ENCODE results near the gene MCTP1.

The MCTP1 gene

GRCh38 chr5:94815313-94816039, 469.4 kb downstream of the MCTP1 start:
- no peak overlapping the region for H2BK5ac ChIP-seq (ENCODE audit: low read depth, low read length, poor library complexity, severe bottlenecking)
- no peak overlapping the region for H2AFZ ChIP-seq (ENCODE audit: low read depth, low read length)
- no peak overlapping the region for H3K14ac ChIP-seq (ENCODE audit: low read length in 2 of 2)
- H2BK15ac ChIP-seq (ENCODE audit: low read depth, poor library complexity, severe bottlenecking): no peak overlapping the region
- H3K23ac ChIP-seq (ENCODE audit: low read length in 2 of 2): no peak overlapping the region
- no peak overlapping the region for H3K27ac ChIP-seq (ENCODE audit: low read length, poor library complexity, severe bottlenecking)
- H2AK5ac ChIP-seq (ENCODE audit: low read length, severe bottlenecking): no peak overlapping the region
- H2BK120ac ChIP-seq (ENCODE audit: low read depth, low read length): no peak overlapping the region
- no peaks in the 10 kb centered on the region for H3K27me3 ChIP-seq (ENCODE audit: control insufficient read depth in 1 of 2, insufficient read depth in 1 of 2, low read length in 2 of 2)
- H3K9ac ChIP-seq (ENCODE audit: low read length): no peak overlapping the region
- 86% methylated on average over 6 of the region's 6 CpGs for WGBS
- no peak overlapping the region for H4K8ac ChIP-seq (ENCODE audit: low read length)
- no peak for DNase-seq
- no peak overlapping the region for H3K4me3 ChIP-seq (ENCODE audit: insufficient read depth in 1 of 2, low read depth in 1 of 2, low read length in 2 of 2)
- H3K9me3 ChIP-seq (ENCODE audit: control insufficient read depth, low read length): no peaks in the 10 kb centered on the region
- H3K4me1 ChIP-seq (ENCODE audit: control insufficient read depth, insufficient read depth, low read depth, low read length): no peaks in the 10 kb centered on the region
- no peaks in the 10 kb centered on the region for H3K79me1 ChIP-seq (replicated peaks; ENCODE audit: low read length, poor library complexity, severe bottlenecking)
- H3K4me2 ChIP-seq (ENCODE audit: low read length, poor library complexity, severe bottlenecking): no peak overlapping the region
- H3K36me3 ChIP-seq (ENCODE audit: control insufficient read depth in 1 of 2, insufficient read depth in 2 of 2, low read depth in 1 of 2, low read length in 2 of 2): no peaks in the 10 kb centered on the region
- H3K18ac ChIP-seq (ENCODE audit: low read depth in 1 of 2, low read length in 2 of 2): no peak overlapping the region
- H4K91ac ChIP-seq (ENCODE audit: low read length): no peak overlapping the region
- H3K4ac ChIP-seq (ENCODE audit: low read depth in 1 of 2, low read length in 2 of 2): no peak overlapping the region
- H2BK12ac ChIP-seq (ENCODE audit: low read length in 2 of 2): no peak overlapping the region

- Histone ChIP-seq H3K4me2 (ENCODE audit: low read length, poor library complexity, severe bottlenecking) (no peak overlapping the region), H2AFZ (ENCODE audit: low read depth, low read length) (no peak overlapping the region), H3K9ac (ENCODE audit: low read length) (no peak overlapping the region), H3K14ac (ENCODE audit: low read length in 2 of 2) (no peak overlapping the region), H2AK5ac (ENCODE audit: low read length, severe bottlenecking) (no peak overlapping the region), H3K4me1 (ENCODE audit: control insufficient read depth, insufficient read depth, low read depth, low read length) (no peaks in the 10 kb centered on the region), H3K23ac (ENCODE audit: low read length in 2 of 2) (no peak overlapping the region), H4K91ac (ENCODE audit: low read length) (no peak overlapping the region), H3K4me3 (ENCODE audit: insufficient read depth in 1 of 2, low read depth in 1 of 2, low read length in 2 of 2) (no peak overlapping the region), H2BK15ac (ENCODE audit: low read depth, poor library complexity, severe bottlenecking) (no peak overlapping the region), H3K27me3 (ENCODE audit: control insufficient read depth in 1 of 2, insufficient read depth in 1 of 2, low read length in 2 of 2) (no peaks in the 10 kb centered on the region), H4K8ac (ENCODE audit: low read length) (no peak overlapping the region), H3K27ac (ENCODE audit: low read length, poor library complexity, severe bottlenecking) (no peak overlapping the region), H3K79me1 (replicated peaks; ENCODE audit: low read length, poor library complexity, severe bottlenecking) (no peaks in the 10 kb centered on the region), H2BK120ac (ENCODE audit: low read depth, low read length) (no peak overlapping the region), H3K9me3 (ENCODE audit: control insufficient read depth, low read length) (no peaks in the 10 kb centered on the region), H3K18ac (ENCODE audit: low read depth in 1 of 2, low read length in 2 of 2) (no peak overlapping the region), H2BK5ac (ENCODE audit: low read depth, low read length, poor library complexity, severe bottlenecking) (no peak overlapping the region), H3K4ac (ENCODE audit: low read depth in 1 of 2, low read length in 2 of 2) (no peak overlapping the region), H3K36me3 (ENCODE audit: control insufficient read depth in 1 of 2, insufficient read depth in 2 of 2, low read depth in 1 of 2, low read length in 2 of 2) (no peaks in the 10 kb centered on the region), H2BK12ac (ENCODE audit: low read length in 2 of 2) (no peak overlapping the region)
- DNase-seq: no peak
- no CpG with 5 or more reads among the region's 2 CpGs for WGBS
Observed at GRCh38 chr5:94812232-94812631, 472.7 kb downstream of the MCTP1 start.

GRCh38 chr5:94811331-94811730, 473.6 kb downstream of the MCTP1 start:
- 92% methylated on average over 6 of the region's 6 CpGs for WGBS
- DNase-seq: no peak
- Histone ChIP-seq H4K91ac (ENCODE audit: low read length) (no peak overlapping the region), H3K36me3 (ENCODE audit: control insufficient read depth in 1 of 2, insufficient read depth in 2 of 2, low read depth in 1 of 2, low read length in 2 of 2) (no peaks in the 10 kb centered on the region), H2BK5ac (ENCODE audit: low read depth, low read length, poor library complexity, severe bottlenecking) (no peak overlapping the region), H3K79me1 (replicated peaks; ENCODE audit: low read length, poor library complexity, severe bottlenecking) (no peaks in the 10 kb centered on the region), H2AFZ (ENCODE audit: low read depth, low read length) (no peak overlapping the region), H3K4me3 (ENCODE audit: insufficient read depth in 1 of 2, low read depth in 1 of 2, low read length in 2 of 2) (no peak overlapping the region), H3K14ac (ENCODE audit: low read length in 2 of 2) (no peak overlapping the region), H3K9me3 (ENCODE audit: control insufficient read depth, low read length) (no peaks in the 10 kb centered on the region), H2BK120ac (ENCODE audit: low read depth, low read length) (no peak overlapping the region), H3K27me3 (ENCODE audit: control insufficient read depth in 1 of 2, insufficient read depth in 1 of 2, low read length in 2 of 2) (no peaks in the 10 kb centered on the region), H2BK15ac (ENCODE audit: low read depth, poor library complexity, severe bottlenecking) (no peak overlapping the region), H4K8ac (ENCODE audit: low read length) (no peak overlapping the region), H3K27ac (ENCODE audit: low read length, poor library complexity, severe bottlenecking) (no peak overlapping the region), H3K9ac (ENCODE audit: low read length) (no peak overlapping the region), H2BK12ac (ENCODE audit: low read length in 2 of 2) (no peak overlapping the region), H3K23ac (ENCODE audit: low read length in 2 of 2) (no peak overlapping the region), H3K4ac (ENCODE audit: low read depth in 1 of 2, low read length in 2 of 2) (no peak overlapping the region), H3K4me2 (ENCODE audit: low read length, poor library complexity, severe bottlenecking) (no peak overlapping the region), H3K4me1 (ENCODE audit: control insufficient read depth, insufficient read depth, low read depth, low read length) (no peaks in the 10 kb centered on the region), H3K18ac (ENCODE audit: low read depth in 1 of 2, low read length in 2 of 2) (no peak overlapping the region), H2AK5ac (ENCODE audit: low read length, severe bottlenecking) (no peak overlapping the region)

- Histone ChIP-seq H3K27ac (ENCODE audit: low read length, poor library complexity, severe bottlenecking) (no peak overlapping the region), H3K9ac (ENCODE audit: low read length) (no peak overlapping the region), H3K27me3 (ENCODE audit: control insufficient read depth in 1 of 2, insufficient read depth in 1 of 2, low read length in 2 of 2) (no peaks in the 10 kb centered on the region), H2AK5ac (ENCODE audit: low read length, severe bottlenecking) (no peak overlapping the region), H3K4ac (ENCODE audit: low read depth in 1 of 2, low read length in 2 of 2) (no peak overlapping the region), H3K4me2 (ENCODE audit: low read length, poor library complexity, severe bottlenecking) (no peak overlapping the region), H3K9me3 (ENCODE audit: control insufficient read depth, low read length) (no peaks in the 10 kb centered on the region), H2BK120ac (ENCODE audit: low read depth, low read length) (no peak overlapping the region), H2AFZ (ENCODE audit: low read depth, low read length) (no peak overlapping the region), H2BK15ac (ENCODE audit: low read depth, poor library complexity, severe bottlenecking) (no peak overlapping the region), H3K79me1 (replicated peaks; ENCODE audit: low read length, poor library complexity, severe bottlenecking) (no peaks in the 10 kb centered on the region), H2BK12ac (ENCODE audit: low read length in 2 of 2) (no peak overlapping the region), H3K4me1 (ENCODE audit: control insufficient read depth, insufficient read depth, low read depth, low read length) (no peaks in the 10 kb centered on the region), H2BK5ac (ENCODE audit: low read depth, low read length, poor library complexity, severe bottlenecking) (no peak overlapping the region), H3K23ac (ENCODE audit: low read length in 2 of 2) (no peak overlapping the region), H3K36me3 (ENCODE audit: control insufficient read depth in 1 of 2, insufficient read depth in 2 of 2, low read depth in 1 of 2, low read length in 2 of 2) (no peaks in the 10 kb centered on the region), H4K91ac (ENCODE audit: low read length) (no peak overlapping the region), H4K8ac (ENCODE audit: low read length) (no peak overlapping the region), H3K14ac (ENCODE audit: low read length in 2 of 2) (no peak overlapping the region), H3K18ac (ENCODE audit: low read depth in 1 of 2, low read length in 2 of 2) (no peak overlapping the region), H3K4me3 (ENCODE audit: insufficient read depth in 1 of 2, low read depth in 1 of 2, low read length in 2 of 2) (no peak overlapping the region)
- DNase-seq: no peak
- WGBS: 90% methylated on average over 2 of the region's 2 CpGs
Observed at GRCh38 chr5:94810877-94811276, 474.0 kb downstream of the MCTP1 start.

All from mesenchymal stem cell (in vitro differentiated cells and primary cell).